22Rv1 (cell line): ENCODE measurements around the gene QKI.

Experiments used
- H3K27ac ChIP-seq: fragments of 450-650 bp; 2 replicates; pipeline ENCODE4 v1.5.1; 2017
- CTCF ChIP-seq: fragments of 450-650 bp; IDR thresholded peaks from 2 replicates; pipeline ENCODE4 v1.5.1; 2017; ENCODE audit warnings: mild to moderate bottlenecking
- ZFX ChIP-seq: fragments of 450-650 bp; IDR thresholded peaks from 2 replicates; pipeline ENCODE4 v1.6.1; 2017; ENCODE audit warnings: antibody characterized with exemption, borderline replicate concordance

The QKI gene

GRCh38 chr6:163490826-163491577 is 76.5 kb downstream of the QKI start:
- H3K27ac ChIP-seq, result peak overlapping the region; percentile 72
- TF ChIP-seq ZFX, result no peak
- no peak for TF ChIP-seq CTCF

GRCh38 chr6:163491737-163492300 is 77.3 kb downstream of the QKI start:
- H3K27ac ChIP-seq, result peak overlapping the region; percentile 72
- TF ChIP-seq CTCF (no peak), ZFX (no peak)

- H3K27ac ChIP-seq, result no peak overlapping the region
- no peak for TF ChIP-seq ZFX
- TF ChIP-seq CTCF, result no peak
These were observed 79.8 kb downstream of the QKI start for GRCh38 chr6:163494279-163494727.

- TF ChIP-seq ZFX, result no peak
- no peak for TF ChIP-seq CTCF
- H3K27ac ChIP-seq, result no peak overlapping the region
These were observed 81.7 kb downstream of the QKI start for GRCh38 chr6:163496205-163496604.

- no peak for TF ChIP-seq CTCF
- TF ChIP-seq ZFX, result no peak
- no peak overlapping the region for H3K27ac ChIP-seq
These were observed 85.6 kb downstream of the QKI start for GRCh38 chr6:163500105-163500504.

- no peak for TF ChIP-seq CTCF
- no peak overlapping the region for H3K27ac ChIP-seq
These were observed 86.5 kb downstream of the QKI start for GRCh38 chr6:163501026-163501425.

GRCh38 chr6:163501439-163501838 is 86.9 kb downstream of the QKI start:
- no peak for TF ChIP-seq ZFX
- no peak overlapping the region for H3K27ac ChIP-seq
